ENCODE measurements around the gene MRAS.
"Not testable (repeated sequence)": the region's sequence is repeated elsewhere in the genome, so short reads cannot be mapped to it uniquely, and the experiment has no call there.

MRAS gene

DNA sequence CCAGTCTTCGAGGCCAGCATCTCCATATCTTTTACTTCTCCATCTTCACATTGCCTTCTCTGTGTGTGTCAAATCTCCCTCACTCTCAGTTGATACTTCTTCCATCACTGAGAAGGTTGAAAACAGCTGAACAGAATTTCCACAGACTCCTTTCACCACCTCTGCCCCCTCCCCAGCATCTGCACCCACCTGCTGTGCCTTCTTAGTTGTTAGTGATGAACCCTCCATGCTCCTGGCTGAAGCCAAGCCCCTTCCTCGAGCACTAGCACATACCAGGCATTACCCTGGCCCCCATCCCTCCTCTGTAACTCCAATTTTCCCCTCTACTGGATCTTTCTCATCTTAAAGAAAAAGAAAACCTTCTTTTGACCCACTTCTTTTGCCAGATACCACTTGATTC lies 58.2 kb downstream of the MRAS start:
- no peak for DNase-seq (ENCODE audit: low read depth, low spot score)
- H3K27ac ChIP-seq, result no peak overlapping the region

DNA sequence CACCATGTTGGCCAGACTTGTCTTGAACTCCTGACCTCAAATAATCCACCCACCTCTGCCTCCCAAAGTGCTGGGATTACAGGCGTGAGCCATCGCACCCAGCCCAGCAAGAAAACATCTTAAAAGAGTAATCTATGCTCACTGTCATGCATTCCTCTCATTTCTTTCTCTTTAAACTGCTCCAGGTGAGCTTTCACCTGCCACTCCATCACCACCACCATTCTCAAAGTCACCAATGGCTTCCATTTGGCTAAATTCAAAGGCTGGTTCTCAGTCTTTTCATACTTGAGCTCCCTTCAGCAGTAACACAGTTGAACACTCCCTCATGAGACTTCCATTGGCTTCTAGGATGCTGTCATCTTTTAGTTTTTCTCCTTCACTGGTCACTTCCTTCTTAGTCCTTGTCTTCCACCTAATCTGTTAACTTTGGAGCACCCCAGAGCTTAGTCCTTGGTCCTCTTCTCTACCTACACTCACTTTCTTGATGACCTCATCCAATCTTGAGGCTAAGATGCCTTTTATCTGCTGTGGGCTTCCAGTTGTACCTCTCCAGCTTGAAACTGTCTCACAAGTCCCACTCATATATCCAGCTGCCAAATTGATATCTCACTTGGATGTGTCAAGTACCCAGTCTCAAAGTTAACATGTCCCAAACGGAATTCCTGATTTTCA lies 59.0 kb downstream of the MRAS start:
- no peak overlapping the region for H3K27ac ChIP-seq
- DNase-seq (ENCODE audit: low read depth, low spot score), result no peak

DNA sequence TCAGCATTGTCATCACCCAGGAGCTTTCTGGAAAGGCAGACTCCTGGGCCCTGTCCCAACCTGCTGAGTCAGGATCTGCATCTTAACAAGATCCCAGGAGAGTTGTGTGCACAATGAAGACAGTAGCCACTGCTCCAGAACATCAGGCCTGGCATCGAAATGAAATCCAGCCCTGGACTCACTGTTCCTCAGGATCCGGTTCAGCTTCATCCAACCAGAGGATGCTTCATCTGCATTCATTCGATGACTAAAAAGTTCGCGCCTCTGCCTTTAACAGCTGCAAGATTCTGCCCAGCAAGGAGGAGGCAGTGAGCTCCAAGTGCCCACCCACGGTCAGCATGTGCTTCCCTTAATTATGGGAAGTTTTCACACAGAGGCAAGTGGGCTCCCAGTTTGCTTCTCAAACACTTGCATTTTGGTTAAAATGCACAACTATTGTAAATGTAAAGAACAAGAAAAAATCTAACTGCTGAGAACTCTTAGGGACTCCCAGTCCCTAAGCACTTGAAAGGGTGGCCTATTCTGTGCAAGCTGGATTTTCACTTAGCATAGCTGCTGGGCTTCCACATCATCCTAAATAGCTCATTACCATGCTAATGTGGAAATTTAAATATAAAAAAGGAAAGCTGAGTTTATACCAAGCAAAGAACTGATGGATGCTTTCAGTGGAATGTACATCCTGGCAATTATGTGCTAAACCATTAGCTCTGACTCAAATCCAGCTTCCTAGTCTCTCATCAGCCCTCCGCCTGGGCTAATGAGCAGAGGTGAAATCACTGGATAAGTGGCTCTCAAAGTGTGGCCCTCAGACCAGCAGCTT lies 60.6 kb downstream of the MRAS start:
- H3K27ac ChIP-seq, result no peak overlapping the region
- no peak for DNase-seq (ENCODE audit: low read depth, low spot score)

DNA sequence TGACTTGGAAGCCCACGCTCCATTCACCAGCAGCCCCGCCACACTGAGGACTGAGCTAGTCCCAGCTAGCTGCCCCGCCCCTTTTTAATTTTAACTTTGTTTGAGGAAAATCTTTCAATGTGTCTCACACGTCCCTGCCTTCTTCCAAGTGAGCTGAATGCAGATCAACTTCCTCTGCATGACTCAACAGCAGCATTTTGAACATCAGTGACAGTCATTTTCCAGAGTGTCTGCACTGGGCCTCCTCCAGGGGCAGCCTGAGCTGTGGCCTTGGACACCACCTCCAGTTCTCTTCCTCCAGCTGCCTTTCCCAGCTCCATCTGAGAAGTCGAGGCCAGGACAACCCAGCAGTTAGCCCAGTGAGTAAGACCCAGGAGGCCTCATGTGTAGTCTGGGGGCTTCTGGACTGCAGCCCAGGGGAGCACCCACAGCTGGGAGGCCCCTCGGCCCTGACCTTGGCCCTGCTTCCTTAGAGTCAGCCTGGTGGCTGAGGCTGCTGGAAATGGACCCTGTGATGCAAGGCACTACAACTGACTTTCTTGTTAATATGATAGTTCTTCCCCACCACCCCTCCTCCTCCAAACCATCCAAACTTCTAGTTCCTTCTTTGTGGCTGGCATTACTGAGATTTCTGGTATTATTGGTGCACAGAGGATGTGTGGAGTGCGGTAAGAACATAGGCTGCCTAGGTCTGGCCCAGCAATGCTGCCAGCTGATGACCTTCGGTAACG lies 64.6 kb downstream of the MRAS start:
- no peak overlapping the region for H3K27ac ChIP-seq
- DNase-seq (ENCODE audit: low read depth, low spot score), result no peak

DNA sequence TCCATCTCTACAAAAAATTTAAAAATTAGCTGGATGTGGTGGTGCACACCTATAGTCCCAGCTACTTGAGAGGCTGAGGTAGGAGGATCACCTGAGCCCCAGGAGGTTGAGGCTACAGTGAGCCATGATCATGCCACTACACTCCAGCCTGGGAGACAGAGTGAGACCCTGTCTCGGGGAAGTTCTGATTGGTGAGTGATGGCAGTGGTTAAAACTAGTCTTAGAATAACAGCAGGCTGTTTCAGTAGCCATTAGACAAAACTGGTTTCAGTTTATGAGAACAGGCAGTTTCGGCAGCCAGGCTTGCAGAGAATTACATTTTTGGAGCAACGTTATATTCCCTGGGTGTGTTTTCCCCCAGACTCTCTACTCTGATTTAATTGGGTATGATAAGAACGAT lies 67.9 kb downstream of the MRAS start:
- not testable (repeated sequence) for DNase-seq (ENCODE audit: low read depth, low spot score); H3K27ac ChIP-seq

DNA sequence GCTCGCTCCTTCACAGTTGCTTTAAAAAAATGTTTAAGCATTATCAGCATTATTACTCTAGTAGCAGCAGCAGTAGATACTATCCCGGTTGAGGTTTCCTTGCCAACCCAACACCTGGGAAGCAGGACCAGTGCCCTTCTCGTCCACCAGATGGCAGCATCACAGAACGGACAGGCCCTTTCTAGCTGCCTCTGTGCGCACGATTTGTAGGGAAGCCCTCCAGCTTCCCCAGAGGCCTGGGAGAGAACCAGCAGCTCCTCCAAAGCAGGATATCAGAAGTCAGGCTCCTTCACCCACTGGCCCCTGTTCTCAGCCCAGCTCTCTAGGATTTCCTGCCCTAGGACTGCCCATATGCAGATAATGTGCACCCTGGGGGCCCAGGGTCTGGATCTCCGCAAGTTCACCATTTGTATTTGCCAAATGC lies 69.2 kb downstream of the MRAS start:
- DNase-seq (ENCODE audit: low read depth, low spot score), result no peak
- no peak overlapping the region for H3K27ac ChIP-seq

DNA sequence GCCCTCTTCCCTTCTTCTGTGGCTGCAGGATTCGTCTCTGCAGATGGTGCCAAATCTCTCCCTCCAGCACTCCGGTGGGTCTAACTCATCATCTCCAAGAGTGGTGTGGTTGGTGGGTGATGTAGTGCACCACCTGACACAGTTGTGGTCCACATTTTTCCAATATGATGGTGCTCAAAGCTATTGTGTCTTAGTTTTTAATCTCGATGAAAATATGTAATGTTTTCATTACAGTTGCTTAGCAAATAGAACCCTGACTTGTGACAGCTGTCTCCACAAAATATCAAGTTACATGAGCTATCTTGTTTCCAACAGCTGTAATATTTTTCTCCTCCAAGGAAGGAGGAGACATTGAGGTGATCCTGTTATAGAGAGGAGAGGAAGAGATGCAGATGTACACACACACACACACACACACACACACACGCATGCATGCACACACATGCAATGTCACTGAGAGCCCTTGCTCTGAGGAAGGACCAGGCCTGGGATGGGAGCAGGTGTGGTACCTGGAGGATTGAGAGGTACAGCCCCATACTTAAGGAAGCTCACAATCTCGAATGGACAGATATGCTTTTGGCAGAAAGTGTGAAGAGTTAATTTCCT lies 70.3 kb downstream of the MRAS start:
- DNase-seq (ENCODE audit: low read depth, low spot score), result no peak
- H3K27ac ChIP-seq, result no peak overlapping the region

DNA sequence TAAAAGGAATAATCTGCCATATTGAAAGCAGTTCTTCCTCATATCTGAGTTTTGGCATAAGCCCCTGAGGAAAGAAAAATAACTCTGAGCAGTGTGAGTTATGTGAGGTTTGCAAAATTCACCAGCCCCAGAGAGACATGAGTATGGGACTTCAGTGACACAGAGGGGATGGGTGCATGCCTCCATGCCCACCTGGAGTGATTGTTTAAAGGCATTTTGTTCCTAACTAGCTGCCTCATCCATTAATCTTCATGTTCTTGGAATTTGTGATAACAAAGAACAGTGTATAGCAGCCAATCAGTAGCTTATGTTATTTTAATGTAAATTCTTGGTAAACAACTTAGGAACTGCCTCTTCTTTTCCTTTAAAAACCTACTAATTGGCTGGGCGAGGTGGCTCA lies 74.9 kb downstream of the MRAS start:
- DNase-seq (ENCODE audit: low read depth, low spot score), result no peak
- no peak overlapping the region for H3K27ac ChIP-seq

DNA sequence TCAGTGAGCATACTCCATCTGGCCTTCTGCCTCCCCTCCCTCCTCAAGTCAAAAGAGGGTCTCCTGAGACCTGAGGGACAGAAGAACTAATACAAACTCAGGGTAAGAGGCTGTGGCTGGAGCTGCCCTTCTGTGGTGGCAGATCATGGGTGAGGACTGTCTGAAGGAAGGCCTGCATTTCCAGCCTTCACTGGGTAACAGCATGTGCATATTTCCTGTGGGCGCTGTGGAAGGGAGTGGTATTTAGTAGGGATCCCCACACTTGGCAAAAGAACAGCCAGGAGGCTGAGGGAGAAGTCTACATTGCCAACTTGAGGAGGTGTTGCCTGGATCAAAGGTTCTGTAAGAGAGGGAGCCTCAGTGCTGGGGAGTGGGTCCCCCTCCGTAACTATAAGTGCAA lies 75.9 kb downstream of the MRAS start:
- H3K27ac ChIP-seq, result no peak overlapping the region
- no peak for DNase-seq (ENCODE audit: low read depth, low spot score)

DNA sequence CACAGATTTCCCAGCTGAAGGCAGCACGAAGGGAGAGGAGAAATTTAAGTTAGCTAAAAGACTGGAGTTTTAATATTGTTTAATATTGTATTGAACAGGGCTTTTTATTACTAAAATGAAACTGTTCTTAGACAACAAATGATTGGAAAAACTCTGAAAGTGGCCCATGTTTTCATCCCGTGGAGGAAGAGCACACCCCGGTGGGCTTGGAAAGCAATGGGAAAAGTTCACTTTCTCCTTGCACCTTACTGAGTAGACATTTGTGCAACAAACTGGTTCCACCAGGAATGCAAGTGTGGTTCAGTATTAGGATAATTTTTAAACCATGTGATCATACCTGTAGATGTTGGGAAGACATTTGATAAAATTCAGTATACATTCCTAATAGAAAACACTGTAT lies 77.8 kb downstream of the MRAS start:
- no peak overlapping the region for H3K27ac ChIP-seq
- DNase-seq (ENCODE audit: low read depth, low spot score), result no peak

DNA sequence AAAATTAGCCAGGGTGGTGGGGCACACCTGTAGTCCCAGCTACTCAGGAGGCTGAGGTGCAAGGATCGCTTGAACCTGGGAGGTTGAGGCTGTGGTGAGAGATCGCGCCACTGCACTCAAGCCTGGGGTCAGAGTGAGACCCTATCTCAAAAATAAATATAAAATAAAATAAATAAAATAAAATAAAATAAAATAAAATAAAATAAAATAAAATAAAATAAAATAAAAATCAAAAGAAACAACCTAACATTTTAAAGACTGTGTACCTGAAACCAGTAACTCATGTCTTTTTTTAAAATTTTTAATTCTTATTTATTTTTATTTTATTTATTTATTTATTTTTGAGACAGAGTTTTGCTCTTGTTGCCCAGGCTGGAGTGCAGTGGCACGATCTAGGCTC lies 78.4 kb downstream of the MRAS start:
- H3K27ac ChIP-seq, result not testable (repeated sequence)

DNA sequence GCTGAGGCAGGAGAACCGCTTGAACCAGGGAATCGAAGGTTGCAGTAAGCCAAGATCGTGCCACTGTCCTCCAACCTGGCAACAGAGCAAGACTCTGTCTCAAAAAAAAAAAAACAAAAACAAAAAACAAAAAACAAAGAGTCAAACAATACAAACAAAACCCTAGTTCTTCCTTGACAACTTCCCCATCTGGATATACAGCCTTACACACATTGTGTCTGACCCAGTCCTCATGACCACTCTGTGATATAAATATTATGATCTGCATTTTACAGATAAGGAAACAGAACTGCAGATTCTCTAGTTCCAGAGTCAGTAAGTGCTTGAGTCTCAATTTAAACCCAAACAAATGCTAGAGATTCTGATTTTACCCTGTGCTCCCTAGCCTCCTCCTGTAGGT lies 81.3 kb downstream of the MRAS start:
- H3K27ac ChIP-seq, result no peak overlapping the region
- DNase-seq (ENCODE audit: low read depth, low spot score), result no peak

More for the DNA sequence above, 78.4 kb downstream of the MRAS start:
- not testable (repeated sequence) for DNase-seq (ENCODE audit: low read depth, low spot score)

DNA sequence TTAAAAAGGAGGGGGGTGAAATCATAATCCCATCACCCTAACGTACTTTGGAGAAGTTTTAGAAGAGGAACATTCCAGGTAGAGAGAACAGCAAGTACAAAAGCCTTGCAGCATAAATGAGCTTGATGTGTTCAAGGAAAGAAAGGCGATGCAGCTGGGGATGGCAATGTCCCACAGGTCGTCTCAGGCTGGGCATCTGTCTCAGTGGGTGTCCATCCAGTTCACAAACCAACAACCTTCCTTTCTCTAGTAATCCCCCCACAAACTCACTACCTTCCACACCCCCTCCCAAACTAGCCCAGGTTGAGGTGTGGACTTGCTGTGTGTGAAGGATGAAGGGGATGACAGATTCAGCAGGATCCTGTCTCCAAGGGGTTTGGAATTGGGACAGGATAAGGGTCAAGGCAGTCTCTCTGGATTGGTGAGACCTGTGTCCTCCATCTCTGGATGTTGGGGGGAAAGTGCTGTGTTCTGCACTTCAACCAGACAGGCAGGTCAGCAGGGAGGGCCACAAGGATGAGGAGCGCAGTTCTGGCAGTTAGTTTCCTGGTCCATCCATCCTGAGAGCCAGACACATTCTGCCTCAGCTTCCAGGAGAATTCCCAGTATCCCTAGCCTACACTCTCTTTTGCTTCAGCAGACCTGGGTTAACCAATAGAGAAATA lies 84.3 kb downstream of the MRAS start:
- no peak overlapping the region for H3K27ac ChIP-seq
- DNase-seq (ENCODE audit: low read depth, low spot score), result no peak

DNA sequence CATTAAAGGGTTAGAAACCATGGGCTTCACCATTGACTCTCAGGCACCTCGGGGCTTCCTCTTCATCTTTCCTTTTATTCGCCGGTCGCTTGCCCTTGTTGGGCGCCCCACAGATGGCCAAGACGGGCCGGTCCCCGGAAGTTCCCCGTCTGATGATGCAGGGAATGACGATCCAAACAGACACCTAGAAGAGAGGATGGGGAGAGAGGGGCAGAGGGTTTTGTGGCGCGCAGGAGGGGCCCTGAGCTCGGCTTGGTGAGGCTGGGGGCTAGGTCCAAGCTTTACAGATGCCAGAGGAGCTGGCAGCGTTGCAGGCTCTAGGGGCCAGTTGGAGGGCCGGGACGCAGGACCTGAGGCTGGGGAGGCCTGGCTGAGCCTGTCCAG lies 85.5 kb downstream of the MRAS start:
- no peak overlapping the region for H3K27ac ChIP-seq
- no peak for DNase-seq (ENCODE audit: low read depth, low spot score)

DNA sequence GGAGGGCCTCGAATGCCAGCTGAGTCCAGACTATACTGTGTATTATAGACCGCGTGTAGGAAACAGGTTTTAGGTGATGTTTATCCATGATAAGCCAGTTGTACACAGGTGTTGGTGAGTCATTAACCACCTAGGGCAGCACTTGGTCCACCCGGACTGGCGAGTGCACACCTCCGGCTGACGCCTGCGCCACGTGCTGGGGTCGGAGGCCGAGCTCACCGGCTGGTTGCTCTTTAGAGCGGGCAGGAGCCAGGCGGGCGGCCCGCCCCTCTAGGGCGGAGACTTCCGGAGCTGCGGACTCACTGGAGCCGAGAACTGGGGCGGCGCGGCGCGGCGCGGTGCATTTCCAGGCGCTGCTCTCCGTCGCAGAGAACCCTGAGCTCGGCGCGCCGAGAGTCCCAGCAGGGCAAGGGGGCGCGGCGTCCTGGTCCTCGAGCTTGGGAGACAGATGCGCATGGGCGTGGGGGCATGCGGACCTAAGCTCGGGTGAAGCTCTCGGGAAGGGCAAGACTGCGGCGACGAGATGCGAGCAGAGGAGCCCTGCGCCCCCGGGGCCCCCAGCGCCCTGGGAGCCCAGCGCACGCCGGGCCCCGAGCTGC lies 86.0 kb downstream of the MRAS start, which contains the start of gene ESYT3:
TSS of gene ESYT3 (plus strand) at position 341 of the 599 bp plus-strand sequence. CDS start at position 524, 183 bp downstream.
- peak; percentile 83 for DNase-seq (ENCODE audit: low read depth, low spot score)
- peak within 1 kb of the TSS; percentile 31 for H3K27ac ChIP-seq

DNA sequence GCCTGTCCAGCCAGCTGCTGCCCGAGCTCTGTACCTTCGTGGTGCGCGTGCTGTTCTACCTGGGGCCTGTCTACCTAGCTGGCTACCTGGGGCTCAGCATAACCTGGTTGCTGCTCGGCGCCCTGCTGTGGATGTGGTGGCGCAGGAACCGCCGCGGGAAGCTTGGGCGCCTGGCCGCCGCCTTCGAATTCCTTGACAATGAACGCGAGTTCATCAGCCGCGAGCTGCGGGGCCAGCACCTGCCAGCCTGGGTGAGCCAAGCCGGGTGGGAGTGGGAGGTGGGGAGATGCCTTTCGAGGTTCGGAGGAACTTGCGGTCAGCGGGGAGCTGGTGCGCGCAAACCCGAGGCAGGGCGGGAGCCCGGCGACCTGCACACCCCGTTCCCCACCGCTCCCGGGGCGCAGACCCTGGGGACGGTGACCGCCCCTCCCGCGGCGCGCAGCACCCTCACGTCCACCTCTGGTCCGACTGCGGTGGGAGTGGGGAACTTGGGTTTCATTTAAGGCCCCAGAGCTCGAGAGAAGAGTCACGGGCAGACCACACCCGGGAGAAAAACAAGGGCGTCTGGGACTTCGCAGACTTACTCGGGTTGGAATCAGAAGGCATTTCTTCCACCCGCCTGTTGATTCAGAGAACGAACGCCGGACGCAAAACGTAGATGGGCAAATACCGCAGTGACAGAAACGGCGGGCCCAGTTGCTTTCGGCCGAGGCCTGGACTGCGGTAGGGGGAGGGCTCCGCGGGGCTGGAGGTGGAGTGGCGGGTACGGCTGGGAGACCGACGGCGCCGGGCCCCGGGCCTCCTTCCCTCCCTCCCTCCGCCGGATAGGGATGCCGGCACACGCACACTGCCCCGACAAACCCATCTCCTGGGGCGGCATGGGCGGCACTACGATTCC lies 86.7 kb downstream of the MRAS start:
- DNase-seq (ENCODE audit: low read depth, low spot score), result no peak
- peak overlapping the region; percentile 31 for H3K27ac ChIP-seq

DNA sequence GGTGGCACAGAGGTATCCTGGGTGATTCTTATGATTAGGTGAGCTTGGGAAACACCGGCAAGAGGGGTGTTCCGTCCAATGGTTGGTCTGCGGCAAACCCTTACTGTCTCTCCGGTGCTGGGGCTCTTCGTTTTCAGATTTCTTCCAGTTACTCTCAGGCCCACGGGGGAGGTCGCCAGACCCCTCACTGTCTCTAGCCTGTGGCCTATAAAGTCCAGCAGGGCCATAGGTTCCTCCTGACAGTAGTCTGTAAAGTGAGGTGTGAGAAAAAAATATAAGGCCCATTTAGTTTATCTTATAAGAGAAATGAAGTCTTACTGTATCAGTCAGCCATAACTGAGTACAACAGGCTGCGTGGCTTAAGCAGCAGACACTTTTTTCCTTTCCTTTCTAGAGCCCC lies 87.5 kb downstream of the MRAS start:
- no peak overlapping the region for H3K27ac ChIP-seq
- DNase-seq (ENCODE audit: low read depth, low spot score), result no peak

DNA sequence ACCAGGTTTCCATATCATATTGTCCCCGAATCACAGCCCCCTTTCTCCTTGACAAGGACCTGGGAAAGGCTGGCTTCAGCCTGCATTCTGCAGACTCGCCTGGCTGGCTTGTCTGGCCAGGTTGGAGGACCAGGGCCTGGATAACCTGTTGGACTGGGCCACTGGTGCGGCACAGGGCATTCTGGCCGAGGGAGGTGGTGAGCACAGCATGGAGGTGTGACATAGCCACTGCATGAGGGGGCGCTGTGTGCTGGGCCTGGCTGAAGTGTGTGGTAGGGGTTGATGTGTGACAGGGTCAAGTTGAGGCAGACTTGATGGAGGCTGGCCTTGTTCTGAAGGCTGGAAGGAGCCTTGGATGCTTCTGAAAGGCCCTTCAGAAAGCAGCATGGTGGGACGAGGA lies 88.9 kb downstream of the MRAS start:
- DNase-seq (ENCODE audit: low read depth, low spot score), result no peak
- no peak overlapping the region for H3K27ac ChIP-seq

DNA sequence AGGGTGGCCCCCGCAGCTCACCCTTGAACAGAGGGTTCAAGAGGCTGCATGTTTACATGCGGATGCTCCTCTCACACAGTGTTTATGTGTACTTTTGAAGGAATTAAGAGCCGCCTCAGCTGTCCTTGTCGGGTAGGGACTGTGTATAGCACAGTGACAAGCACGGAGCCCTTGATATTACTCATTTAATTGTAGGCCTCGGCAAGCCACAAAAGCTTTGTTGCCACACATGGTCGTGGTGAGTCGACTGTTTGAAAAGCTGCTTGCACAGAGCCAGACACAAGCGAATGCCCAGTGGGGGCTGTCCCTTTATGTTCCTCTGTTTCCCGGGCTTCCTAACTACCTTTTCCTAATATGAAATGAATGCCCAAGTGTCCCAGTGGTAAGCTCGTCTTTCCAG lies 90.5 kb downstream of the MRAS start:
- DNase-seq (ENCODE audit: low read depth, low spot score), result no peak
- no peak overlapping the region for H3K27ac ChIP-seq

All from epithelial cell of prostate (primary cell).